HG03025 (cell line): Measurements from ENCODE around the gene CTPS2.
"Not testable (repeated sequence)": the region's sequence is repeated elsewhere in the genome, so short reads cannot be mapped to it uniquely, and the experiment has no call there.

Experiments
- ATAC-seq: cut with Tn5 transposase; IDR thresholded peaks from one replicate; pipeline ENCODE4 v1.9.1; 2021; ENCODE audit warnings: mild to moderate bottlenecking, moderate library complexity; ENCODE audit not compliant: unreplicated experiment, low FRiP score

Gene CTPS2, protein sequence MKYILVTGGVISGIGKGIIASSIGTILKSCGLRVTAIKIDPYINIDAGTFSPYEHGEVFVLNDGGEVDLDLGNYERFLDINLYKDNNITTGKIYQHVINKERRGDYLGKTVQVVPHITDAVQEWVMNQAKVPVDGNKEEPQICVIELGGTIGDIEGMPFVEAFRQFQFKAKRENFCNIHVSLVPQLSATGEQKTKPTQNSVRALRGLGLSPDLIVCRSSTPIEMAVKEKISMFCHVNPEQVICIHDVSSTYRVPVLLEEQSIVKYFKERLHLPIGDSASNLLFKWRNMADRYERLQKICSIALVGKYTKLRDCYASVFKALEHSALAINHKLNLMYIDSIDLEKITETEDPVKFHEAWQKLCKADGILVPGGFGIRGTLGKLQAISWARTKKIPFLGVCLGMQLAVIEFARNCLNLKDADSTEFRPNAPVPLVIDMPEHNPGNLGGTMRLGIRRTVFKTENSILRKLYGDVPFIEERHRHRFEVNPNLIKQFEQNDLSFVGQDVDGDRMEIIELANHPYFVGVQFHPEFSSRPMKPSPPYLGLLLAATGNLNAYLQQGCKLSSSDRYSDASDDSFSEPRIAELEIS

DNA sequence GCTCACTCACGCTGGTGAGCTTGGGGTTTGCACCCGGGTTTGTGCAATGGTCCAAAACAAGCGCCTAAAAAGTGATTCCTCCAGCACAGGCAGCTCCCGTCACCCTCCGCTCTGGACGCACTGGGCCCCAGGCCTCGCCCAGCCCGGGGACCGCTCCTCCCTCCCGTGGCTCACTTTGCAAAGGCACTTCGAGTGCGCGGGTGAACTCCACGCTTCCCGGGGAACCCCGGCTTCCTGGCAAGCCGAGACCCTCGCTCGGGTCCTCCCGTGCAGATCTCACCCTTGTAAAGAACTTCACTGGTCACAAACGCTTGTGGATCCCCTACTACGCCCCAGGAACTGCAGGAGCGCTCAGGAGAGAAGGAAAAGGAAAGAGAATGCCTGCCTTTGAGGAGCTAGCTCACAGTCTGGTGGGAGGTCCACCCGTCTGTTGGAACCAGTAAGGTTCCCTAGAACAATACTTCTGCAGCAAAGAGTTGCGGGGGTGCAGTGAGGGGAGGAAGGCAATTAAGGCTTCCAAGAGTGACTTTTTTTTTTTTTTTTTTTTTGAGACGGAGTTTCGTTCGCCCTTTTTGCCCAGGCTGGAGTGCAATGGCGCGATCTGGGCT, at the start of gene CTPS2:
Gene CTPS2, minus strand, starts transcription at position 122 of the 608 bp plus-strand sequence. CDS start 9,767 bp downstream, outside the sequence.
- ATAC-seq = peak; percentile 76

DNA sequence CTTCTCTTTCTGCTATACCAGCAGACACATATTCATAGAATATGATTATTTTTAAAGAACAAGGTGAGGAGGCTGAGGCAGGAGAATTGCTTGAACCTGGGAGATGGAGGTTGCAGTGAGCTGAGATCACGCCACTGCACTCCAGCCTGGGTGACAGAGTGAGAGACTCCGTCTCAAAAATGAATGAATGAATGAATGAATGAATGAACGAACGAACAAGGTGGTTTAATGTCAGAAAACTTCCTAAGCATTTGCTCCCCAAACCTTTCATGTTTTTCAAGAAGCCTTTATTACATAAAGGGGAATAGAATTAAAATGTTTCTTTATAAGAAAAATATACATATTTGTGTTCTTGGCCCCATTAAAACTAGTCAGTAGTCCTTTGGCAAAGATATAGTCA, 49.0 kb upstream of the CTPS2 start:
- ATAC-seq = not testable (repeated sequence)

DNA sequence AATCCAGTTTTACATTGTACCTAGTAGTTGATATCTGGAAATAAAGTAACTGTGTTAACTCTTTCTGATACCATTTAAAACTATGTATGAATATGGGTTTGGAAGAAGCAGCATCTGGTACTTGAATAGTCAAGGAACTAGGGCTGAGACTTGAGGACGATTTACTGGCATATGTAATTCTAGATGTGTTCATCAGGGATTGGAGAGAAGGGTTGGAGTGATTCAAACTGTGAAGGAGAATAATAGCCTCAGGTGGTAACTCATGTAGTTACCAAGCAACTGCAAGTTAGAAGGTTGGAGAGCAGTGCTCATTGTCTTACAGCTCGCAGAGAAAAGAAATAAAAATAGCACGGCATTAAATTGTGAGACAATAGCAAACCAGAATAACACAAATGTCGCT, 44.3 kb upstream of the CTPS2 start:
- no peak for ATAC-seq

DNA sequence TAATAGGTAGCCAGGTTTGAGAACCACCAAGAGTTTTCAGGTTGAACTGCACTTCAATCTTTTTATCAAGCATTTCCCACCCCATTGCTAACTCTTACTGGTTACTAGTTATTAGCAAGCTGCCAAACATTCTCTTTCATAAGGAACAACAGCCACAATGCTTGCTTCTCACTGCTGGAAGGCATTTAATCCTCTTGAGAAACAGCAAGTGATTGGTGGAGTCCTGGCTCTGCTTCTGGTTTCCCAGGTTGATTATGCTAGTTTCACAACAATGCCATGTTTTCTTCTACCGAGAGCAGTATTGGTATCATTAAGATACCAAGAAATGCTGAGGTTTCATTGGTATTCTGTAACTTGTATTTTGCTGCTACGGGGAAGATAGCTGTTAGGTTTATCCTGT, 41.5 kb upstream of the CTPS2 start:
- no peak for ATAC-seq

DNA sequence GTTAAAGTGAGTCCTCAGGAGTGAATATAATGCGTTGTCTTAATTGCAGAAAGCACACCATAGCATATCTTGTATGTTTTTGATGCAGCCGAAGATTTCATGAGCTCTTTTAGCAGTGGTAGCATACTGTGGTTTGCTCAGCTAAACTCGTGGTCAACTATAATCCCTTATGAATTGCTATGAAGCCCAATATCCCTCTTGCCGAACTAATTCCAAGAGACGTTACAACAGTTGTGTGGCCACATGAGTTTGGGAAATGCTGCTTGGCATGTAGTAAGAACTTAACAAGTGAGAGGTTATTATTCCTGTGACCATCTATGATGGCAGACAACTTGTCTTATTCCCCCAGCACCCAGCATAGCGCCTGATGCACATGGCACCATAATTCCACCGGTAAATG, 37.7 kb upstream of the CTPS2 start:
- ATAC-seq = no peak

DNA sequence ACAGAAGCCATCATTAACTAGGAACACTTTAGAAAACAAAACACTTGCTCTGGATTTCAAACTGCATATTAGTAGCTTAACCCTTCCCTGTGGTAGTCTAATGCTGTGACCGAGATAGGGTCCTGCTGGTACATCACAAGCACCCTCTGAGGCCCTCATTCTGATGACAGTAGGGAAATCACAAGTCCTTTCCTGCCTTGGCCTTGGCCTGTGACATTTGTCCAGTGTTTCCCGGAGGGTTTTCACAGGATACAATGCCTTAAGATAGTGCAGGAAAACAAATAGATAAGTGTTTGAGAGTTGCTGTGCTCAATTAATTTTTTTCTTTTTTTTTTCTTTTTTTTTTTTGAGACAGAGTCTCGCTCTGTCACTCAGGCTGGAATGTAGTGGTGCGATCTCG, 36.0 kb upstream of the CTPS2 start:
- ATAC-seq = no peak

DNA sequence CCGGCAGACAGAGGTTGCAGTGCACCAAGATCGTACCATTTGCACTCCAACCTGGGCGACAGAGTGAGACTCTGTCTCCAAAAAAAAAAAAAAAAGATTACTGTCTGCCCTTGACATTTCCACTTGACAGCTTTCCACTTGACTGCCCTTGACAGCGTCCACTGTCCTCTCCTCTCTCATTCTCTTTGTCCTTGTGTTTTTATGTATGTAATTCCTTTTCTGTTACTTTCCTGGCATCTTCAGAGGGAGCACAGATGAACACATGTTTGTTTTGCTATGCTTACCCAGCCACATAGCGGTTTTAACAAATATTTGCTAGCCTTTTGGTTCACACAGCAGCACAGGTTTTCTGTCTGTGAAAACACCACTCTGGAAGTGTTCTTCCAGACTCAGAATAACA, 33.2 kb upstream of the CTPS2 start:
- no peak for ATAC-seq

DNA sequence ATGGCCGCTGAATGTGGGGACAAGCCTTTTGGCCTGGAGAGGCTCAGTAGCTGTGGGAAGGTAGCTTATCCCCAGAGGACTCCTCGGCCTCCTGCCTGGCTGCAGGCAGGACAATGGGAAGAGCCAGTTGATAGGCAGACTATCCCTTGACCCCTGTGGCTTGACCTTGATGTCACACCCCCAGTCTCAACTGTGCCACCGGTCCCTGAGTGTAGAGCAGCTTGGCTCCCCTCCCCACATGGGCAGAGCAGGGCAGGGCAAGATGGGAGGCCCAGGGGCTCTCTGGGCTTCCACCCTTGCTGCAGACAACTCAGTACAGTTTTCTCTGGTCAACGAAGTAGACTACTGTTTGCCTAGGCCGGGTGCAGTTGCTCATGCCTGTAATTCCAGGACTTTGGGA, 32.6 kb upstream of the CTPS2 start:
- ATAC-seq = no peak

DNA sequence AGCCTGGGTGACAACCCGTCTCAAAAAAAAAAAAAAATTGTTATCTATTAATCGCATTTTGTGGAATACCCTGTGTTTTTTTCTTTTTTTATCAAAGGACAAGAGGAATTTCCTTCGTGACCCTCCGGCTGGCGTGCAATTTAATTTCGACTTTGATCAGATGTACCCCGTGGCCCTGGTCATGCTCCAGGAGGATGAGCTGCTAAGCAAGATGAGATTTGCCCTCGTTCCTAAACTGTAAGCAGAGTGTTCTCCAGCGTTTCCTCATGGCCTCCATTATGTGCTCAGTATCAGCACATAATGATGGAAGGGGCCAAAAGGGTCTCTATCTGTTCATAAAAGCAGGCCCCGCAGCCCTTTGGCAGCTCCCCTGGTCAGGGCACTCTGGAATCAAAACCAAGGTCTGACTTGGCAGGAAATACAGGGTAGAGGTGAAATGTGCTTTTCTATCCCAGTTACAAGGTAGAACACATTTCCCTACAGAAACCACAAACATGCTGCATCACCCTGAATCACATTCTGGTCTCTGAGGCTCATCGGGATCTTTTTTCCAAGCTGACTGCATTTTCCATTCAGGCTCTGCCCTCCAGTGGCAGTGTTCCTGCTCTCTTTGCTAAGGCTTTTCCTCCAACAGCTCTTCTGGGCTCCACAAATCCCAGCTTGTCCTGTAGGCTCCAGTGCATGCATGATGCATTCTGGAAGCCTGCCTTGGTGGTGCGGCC, 31.3 kb upstream of the CTPS2 start:
- no peak for ATAC-seq

DNA sequence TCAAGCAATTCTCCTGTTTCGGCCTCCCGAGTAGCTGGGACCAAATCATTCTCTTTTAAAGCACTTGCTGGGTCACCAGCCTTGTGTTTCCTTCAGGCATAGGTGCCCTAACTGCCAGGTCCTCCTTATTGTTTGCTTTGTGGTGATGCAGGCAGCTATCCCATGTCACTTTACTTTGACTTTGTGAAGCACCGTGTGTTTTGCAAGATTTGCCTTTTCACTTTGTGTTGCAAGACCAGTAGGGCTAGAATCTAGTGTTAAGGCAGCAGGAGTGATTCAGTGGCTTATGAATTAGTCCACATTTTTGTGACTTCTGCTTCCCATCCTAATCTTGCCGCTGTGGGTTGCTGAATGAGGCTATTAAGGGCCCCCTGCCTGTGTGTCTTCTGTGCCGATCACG, 27.1 kb upstream of the CTPS2 start:
- ATAC-seq = no peak

DNA sequence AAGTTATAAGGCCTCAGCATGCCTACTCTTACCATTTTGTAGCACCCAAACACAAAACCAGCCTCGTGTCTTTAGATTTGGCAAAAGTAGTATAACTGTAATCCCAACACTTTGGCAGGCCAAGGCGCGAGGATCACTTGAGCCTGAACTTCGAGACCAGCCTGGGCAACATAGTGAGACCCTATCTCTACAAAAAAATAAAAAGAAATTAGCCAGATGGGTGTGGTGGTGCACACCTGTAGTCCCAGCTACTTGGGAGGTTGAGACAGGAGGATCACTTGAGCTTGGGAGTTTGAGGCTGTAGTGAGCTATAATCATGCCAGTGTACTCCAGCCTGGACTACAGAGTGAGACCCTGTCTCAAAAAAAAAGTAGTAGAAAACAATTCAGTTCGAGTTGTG, 24.6 kb upstream of the CTPS2 start:
- no peak for ATAC-seq

DNA sequence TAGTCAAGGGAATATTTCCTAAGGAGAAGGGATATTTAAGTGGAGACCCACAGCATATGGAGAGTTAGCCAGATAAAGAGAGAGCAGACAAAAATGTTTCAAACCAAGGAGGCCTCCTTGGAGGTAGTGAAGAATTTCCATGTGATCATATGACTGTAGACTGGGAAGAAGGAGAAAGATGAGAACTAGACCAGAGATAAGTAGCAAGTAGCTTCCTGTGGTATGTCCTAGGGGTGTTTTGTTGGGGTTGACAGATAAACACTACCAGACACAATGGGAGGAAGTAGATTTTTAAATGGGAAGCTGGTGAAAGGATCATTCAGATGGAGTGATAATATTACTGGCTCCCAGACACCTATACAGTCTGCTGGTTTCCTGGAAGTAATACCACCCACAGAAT, 20.5 kb upstream of the CTPS2 start:
- no peak for ATAC-seq

DNA sequence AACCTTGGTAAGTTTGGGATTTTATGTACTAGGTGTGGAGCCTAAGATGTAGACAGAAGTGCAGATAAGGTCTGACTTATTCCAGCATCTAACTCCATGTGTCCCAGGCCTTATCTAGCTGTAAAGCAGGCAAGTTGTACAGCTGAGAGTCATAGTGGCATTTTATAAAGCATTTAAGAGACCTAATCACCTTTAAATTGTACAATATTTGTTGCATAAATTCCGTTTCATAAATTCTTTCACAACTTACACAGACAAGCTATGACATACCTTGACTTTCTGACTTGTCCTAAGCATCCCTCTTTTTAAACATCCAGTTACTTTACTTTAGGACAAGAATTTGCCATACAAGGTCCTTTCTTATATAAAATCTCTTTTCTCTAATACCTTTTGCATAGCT, 18.0 kb upstream of the CTPS2 start:
- no peak for ATAC-seq

DNA sequence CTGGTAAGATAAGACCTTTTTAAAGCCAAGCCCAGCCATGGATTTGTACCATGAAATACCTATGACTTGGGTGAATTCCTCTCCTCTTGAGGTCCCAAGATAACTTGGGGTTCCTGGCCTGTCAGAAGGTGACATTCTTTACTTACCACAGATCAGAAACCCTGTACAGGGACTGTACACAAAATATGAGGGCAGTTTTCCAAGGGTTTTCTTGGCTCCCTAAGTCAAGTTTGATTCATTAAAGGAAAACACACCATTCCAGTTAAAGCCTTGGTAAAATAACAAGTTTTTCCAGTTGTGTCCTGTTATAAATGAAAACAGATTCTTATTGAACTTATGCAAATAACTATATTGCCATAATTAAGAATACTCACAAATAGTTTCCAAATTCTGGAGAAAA, 15.2 kb upstream of the CTPS2 start:
- ATAC-seq = no peak

DNA sequence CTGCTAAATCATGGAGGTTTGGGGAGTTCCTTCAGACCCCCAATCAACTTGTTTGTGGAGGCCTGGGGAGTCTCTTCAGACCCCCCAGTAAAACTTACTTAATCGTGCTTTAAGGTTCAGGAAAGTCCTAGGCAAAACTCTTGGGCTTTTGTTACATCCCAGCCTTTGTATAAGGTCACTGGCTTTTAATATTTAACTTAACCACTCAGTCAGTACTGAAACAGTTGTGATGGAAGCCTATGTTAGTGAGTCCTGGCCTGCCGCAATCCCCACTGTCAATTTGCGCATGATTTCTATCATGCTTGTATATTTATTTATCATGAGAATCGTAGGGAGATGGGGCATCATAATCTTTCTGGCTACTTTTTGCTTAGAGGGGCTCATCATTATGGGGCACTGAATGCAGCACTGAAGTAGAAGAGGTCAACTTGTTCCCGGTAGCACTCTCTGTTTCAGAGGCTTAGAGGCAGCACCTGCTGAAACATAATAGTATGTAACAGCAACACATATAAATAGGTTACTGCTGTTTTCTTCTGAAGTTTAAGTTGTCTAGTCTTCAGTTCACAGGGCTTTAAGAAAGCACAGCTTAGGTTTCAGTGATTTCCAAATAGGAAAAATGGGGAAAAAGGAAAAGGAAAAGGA, 14.0 kb upstream of the CTPS2 start:
- ATAC-seq = peak; percentile 72

DNA sequence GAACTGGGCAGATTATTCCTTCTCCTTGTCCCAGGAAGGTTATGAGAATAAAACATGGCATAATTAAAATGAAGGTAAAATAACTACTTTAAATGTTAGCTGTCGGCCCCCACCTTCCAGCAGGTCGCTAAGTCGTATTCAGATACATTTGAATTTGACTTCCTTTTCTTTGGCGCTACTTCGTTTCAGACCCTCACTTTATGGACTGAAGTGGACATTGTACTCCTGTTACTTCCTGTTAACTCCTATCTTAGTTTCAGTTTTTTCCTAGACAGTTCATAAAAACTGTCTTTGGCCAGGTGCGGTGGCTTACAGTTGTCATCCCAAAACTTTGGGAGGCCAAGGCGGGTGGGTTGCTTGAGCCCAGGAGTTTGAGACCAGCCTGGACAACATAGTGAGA, 12.6 kb upstream of the CTPS2 start:
- no peak for ATAC-seq

DNA sequence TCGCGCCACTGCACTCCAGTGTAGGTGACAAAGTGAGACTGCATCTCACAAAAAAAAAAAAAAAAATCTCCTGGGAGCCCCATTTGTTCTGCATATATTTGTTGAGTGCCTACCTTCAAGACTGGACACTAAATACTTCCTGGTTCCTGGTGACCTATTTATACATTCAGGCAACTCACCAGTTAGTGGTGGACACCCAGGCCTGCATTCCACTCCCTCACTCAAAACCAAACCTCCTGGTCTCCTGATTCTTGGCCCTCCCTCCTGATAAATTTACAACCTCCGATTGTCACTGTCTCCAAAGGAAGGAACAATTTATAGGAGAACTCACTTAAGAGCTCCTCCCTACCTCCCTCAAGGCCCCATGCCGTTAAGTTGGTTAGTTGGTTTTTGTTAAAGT, 10.0 kb upstream of the CTPS2 start:
- ATAC-seq = no peak

DNA sequence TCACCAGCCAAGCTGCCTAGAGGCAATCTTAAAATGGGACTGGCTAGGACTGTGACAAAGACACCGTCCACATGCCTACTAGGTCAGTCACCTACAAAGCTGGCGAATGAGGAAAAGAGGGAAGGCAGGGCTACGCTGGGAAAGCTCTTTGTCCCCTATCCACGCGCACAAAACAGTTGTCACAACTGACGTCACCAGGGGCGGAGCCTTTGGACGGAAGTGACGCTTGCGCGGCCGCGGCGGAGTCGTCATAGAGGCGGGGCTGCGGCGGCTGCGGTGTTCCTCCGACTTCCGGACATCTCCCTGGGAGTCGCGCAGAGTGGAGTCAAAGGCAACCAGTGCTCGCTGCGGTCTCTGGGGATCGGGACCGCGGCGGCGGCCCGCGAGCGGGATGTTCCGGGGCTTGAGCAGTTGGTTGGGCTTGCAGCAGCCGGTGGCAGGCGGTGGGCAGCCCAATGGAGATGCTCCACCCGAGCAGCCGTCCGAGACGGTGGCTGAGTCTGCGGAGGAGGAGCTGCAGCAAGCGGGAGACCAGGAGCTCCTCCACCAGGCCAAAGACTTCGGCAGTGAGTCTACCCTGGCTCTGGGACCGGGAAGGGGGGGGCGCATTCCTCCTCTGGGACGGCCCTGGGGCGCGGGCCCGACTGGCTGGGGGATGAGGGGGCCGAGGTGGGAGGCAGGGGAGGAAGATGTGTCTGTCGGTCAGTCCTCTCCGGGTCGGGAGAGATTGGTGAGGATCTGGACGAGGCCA, 7.0 kb upstream of the CTPS2 start, which contains the start of gene SYAP1:
Gene SYAP1, plus strand, starts transcription at position 279 of the 751 bp plus-strand sequence. Its CDS starts 113 bp downstream, at position 392.
- ATAC-seq = peak; percentile 100

DNA sequence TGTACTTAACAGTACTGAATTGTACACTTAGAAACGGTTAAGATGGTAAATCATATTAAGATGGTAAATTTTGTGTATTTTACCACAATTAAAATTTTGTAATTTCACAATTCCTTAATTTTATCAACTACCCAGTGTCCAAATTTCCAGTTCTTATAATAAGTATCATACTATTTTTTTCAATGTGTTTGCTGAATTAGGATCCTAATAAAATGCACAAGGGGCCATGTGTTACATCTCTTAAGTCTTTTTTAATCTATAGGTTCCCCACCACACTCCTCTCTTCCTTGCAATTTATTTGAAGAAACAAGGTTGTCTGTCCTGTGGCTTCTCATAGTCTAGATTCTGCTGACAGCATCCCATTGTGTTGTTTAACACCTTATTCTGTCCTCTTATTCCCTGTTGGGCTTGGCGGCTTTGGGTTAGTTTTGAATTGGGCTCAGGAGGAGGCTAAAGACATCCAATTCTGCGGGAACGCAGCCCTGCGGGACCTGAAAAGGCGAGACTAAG, 6.4 kb upstream of the CTPS2 start:
- peak; percentile 34 for ATAC-seq

DNA sequence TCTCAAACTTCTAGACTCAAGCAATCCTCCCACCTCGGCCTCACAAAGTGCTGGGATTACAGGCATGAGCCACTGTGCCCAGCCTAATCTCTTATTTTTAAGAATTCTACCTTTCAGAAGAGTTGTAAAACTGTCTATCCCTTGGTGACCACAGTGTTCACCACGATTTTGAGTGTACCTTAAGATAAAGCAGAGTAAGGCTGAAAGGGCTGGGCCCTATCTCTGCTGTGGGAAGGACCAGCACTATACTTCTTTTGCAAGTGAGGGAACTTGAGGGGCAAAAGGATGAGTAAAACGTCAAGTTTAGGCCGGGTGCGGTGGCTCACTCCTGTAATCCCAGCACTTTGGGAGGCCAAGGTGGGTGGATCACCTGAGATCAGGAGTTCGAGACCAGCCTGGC, 4.0 kb upstream of the CTPS2 start:
- not testable (repeated sequence) for ATAC-seq
